MM.1S (cell line): Measurements from ENCODE around the gene SCRN2.

Experiments used
- DNase-seq: peaks from one replicate; pipeline ENCODE4 v3.0.0-alpha.2; 2015
- H2AFZ ChIP-seq: fragments of 300-600 bp; sonication (generic); 2 replicates; pipeline ENCODE4 v1.6.0; 2016; ENCODE audit warnings: antibody characterized with exemption, low read length
- H3F3A ChIP-seq: fragments of 300-600 bp; sonication (generic); 2 replicates; pipeline ENCODE4 v1.6.1; 2016; ENCODE audit warnings: mild to moderate bottlenecking, antibody characterized with exemption, low read length, moderate library complexity, mixed read lengths; ENCODE audit not compliant: insufficient read depth
- H3K27ac ChIP-seq: fragments of 300-600 bp; sonication (generic); 2 replicates; pipeline ENCODE4 v1.5.1; 2016; ENCODE audit warnings: mild to moderate bottlenecking, low read length
- H3K27me3 ChIP-seq: fragments of 300-600 bp; sonication (generic); replicated peaks from 2 replicates; pipeline ENCODE4 v1.6.0; 2016; ENCODE audit warnings: low read length; ENCODE audit not compliant: insufficient read depth
- H3K36me3 ChIP-seq: fragments of 300-600 bp; sonication (generic); replicated peaks from 2 replicates; pipeline ENCODE4 v1.6.1; 2016; ENCODE audit warnings: mild to moderate bottlenecking, low read length, mixed read lengths; ENCODE audit not compliant: insufficient read depth
- H3K4me1 ChIP-seq: fragments of 300-600 bp; sonication (generic); 2 replicates; pipeline ENCODE4 v1.6.1; 2016; ENCODE audit warnings: low read length, mixed read lengths
- H3K4me2 ChIP-seq: fragments of 300-600 bp; sonication (generic); 2 replicates; pipeline ENCODE4 v1.6.0; 2016; ENCODE audit warnings: low read depth, low read length
- H3K4me3 ChIP-seq: fragments of 300-600 bp; sonication (generic); 2 replicates; pipeline ENCODE4 v1.5.1; 2016; ENCODE audit warnings: low read length, mixed read lengths
- H3K79me2 ChIP-seq: fragments of 300-600 bp; sonication (generic); 2 replicates; pipeline ENCODE4 v1.6.1; 2016; ENCODE audit warnings: mixed run types, low read length, mixed read lengths
- H3K9ac ChIP-seq: fragments of 300-600 bp; sonication (generic); 2 replicates; pipeline ENCODE4 v1.6.1; 2016; ENCODE audit warnings: low read length, mixed read lengths
- H3K9me2 ChIP-seq: fragments of 300-600 bp; sonication (generic); replicated peaks from 2 replicates; pipeline ENCODE4 v1.6.1; 2016; ENCODE audit warnings: mild to moderate bottlenecking, low read length, mixed read lengths; ENCODE audit not compliant: insufficient read depth
- H3K9me3 ChIP-seq: fragments of 300-600 bp; sonication (generic); replicated peaks from 2 replicates; pipeline ENCODE4 v1.6.1; 2016; ENCODE audit warnings: mild to moderate bottlenecking, low read length, mixed read lengths; ENCODE audit not compliant: insufficient read depth
- H4K20me1 ChIP-seq: fragments of 300-600 bp; sonication (generic); 2 replicates; pipeline ENCODE4 v1.6.1; 2016; ENCODE audit warnings: mild to moderate bottlenecking, low read length, moderate library complexity, mixed read lengths; ENCODE audit not compliant: insufficient read depth
- EZH2 ChIP-seq: fragments of 300-600 bp; sonication (generic); optimal IDR thresholded peaks from 2 replicates; pipeline ENCODE3; 2017; ENCODE audit warnings: low read depth, mild to moderate bottlenecking, antibody characterized with exemption, low read length, mixed read lengths
- EZH2phosphoT487 ChIP-seq: fragments of 300-600 bp; sonication (generic); IDR thresholded peaks from 2 replicates; pipeline ENCODE4 v1.6.1; 2018; ENCODE audit warnings: antibody characterized with exemption, low read length
- TF ChIP-seq, protein P1 (sequence below): fragments of 300-600 bp; sonication (generic); IDR thresholded peaks from 2 replicates; pipeline ENCODE4 v1.5.1; 2016; ENCODE audit warnings: antibody characterized with exemption, low read length, mixed read lengths

The SCRN2 gene

GRCh38 chr17:47884905-47885730, 44.0 kb upstream of the SCRN2 start:
- Histone ChIP-seq H3K4me1 (no peaks in the 10 kb centered on the region), H3K4me3 (no peak overlapping the region), H3K79me2 (no peaks in the 10 kb centered on the region), H4K20me1 (no peaks in the 10 kb centered on the region), H3F3A (no peaks in the 10 kb centered on the region), H3K4me2 (no peak overlapping the region), H3K9ac (no peak overlapping the region), H3K9me3 (no peaks in the 10 kb centered on the region), H2AFZ (no peak overlapping the region), H3K27me3 (peaks cover 15% of the 10 kb centered on the region; the same call in 1 of the 2 replicates), H3K27ac (no peak overlapping the region), H3K36me3 (no peaks in the 10 kb centered on the region), H3K9me2 (no peaks in the 10 kb centered on the region)
- no peak for DNase-seq
- no peak for TF ChIP-seq EZH2phosphoT487
- TF ChIP-seq EZH2: no peak
- TF ChIP-seq, protein P1, sequence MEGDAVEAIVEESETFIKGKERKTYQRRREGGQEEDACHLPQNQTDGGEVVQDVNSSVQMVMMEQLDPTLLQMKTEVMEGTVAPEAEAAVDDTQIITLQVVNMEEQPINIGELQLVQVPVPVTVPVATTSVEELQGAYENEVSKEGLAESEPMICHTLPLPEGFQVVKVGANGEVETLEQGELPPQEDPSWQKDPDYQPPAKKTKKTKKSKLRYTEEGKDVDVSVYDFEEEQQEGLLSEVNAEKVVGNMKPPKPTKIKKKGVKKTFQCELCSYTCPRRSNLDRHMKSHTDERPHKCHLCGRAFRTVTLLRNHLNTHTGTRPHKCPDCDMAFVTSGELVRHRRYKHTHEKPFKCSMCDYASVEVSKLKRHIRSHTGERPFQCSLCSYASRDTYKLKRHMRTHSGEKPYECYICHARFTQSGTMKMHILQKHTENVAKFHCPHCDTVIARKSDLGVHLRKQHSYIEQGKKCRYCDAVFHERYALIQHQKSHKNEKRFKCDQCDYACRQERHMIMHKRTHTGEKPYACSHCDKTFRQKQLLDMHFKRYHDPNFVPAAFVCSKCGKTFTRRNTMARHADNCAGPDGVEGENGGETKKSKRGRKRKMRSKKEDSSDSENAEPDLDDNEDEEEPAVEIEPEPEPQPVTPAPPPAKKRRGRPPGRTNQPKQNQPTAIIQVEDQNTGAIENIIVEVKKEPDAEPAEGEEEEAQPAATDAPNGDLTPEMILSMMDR: no peak

DNA sequence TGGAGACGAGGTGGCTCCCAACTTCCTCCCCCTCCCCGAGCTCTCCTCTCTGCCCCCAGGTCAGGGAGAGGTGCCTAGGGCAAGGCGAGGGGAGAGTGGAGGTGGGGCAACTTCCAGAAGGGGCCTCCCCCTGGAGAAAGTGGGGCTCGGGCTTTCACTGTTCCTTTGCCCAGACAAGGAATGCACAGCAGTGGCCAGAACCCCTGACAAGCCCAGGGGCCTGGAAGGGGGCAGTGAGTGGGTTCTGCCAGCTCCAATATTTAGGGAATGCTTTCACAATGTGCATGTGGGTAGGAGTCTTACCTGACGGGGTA, 43.3 kb upstream of the SCRN2 start:
- Histone ChIP-seq H3K9ac (no peak overlapping the region), H3K9me3 (no peaks in the 10 kb centered on the region), H3F3A (no peaks in the 10 kb centered on the region), H3K4me3 (no peak overlapping the region), H3K79me2 (no peaks in the 10 kb centered on the region), H3K27me3 (peaks cover 22% of the 10 kb centered on the region), H2AFZ (no peak overlapping the region), H3K9me2 (no peaks in the 10 kb centered on the region), H3K4me2 (no peak overlapping the region), H3K27ac (no peak overlapping the region), H3K4me1 (no peaks in the 10 kb centered on the region), H3K36me3 (no peaks in the 10 kb centered on the region), H4K20me1 (no peaks in the 10 kb centered on the region)
- TF ChIP-seq EZH2: no peak
- TF ChIP-seq, protein P1: no peak
- TF ChIP-seq EZH2phosphoT487: no peak
- no peak for DNase-seq

- peaks cover 28% of the 10 kb centered on the region for H3K27me3 ChIP-seq
- H3K9me2 ChIP-seq: no peaks in the 10 kb centered on the region
- DNase-seq: no peak
- TF ChIP-seq, protein P1: no peak
- no peak for TF ChIP-seq EZH2
- no peak for TF ChIP-seq EZH2phosphoT487
- H3K4me1 ChIP-seq: no peaks in the 10 kb centered on the region
- no peaks in the 10 kb centered on the region for H3F3A ChIP-seq
- H3K9me3 ChIP-seq: no peaks in the 10 kb centered on the region
- no peak overlapping the region for H3K9ac ChIP-seq
- H3K79me2 ChIP-seq: no peaks in the 10 kb centered on the region
- H2AFZ ChIP-seq: no peak overlapping the region
- H3K4me2 ChIP-seq: no peak overlapping the region
- H4K20me1 ChIP-seq: no peaks in the 10 kb centered on the region
- no peaks in the 10 kb centered on the region for H3K36me3 ChIP-seq
- H3K4me3 ChIP-seq: no peak overlapping the region
- H3K27ac ChIP-seq: no peak overlapping the region
Observed at GRCh38 chr17:47883589-47884426, 42.7 kb upstream of the SCRN2 start.
